NCI-H2081 treated with DMSO at 0.1 percent for 48 hours (cell line): ENCODE data around the gene GSTA3.
"Not testable (repeated sequence)": the region's sequence is repeated elsewhere in the genome, so short reads cannot be mapped to it uniquely, and the experiment has no call there.

Experiments
- DNase-seq: peaks from one replicate; lab custom pipeline; 2025; lab: John Stamatoyannopoulos, UW

The GSTA3 gene

DNA sequence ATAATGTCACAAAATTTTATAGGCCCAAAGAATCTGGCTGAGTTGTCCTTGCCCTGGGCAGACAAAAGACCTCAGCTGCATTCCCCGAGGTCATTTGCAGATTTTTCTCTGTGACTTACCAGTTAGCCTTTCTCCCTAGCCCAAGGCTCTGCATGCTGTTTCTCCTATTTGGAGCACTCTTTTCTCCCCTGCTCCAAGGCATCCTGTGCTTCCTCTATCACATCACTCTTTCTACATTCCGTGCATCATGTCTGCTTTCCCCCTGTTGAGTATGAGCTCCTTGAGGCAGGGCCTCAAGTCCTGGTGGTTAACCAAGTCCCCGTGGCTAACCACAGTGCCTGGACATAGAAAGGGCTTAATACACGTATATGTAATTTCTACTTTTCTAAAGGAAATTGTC lies 593 bp upstream of the GSTA3 start:
- DNase-seq: no peak

DNA sequence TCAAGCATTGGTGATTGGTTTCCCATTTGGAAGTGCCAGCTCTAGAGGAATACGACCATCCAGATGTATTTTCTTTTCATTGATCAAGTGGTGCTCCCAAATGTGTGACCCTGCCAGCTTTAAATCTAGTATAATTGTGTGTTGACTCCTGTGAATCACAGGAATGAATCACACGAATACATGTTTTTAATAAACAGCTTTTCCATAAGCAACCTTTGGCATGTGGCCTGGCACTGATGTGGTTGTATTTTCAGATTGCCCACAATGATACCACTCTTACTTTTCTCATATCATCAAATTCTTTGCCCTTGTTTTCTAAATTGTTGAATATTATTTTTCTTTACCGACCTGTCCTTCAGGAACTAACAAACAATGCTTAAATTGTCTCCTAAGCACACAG lies 367 bp downstream of the GSTA3 start:
- no peak for DNase-seq

DNA sequence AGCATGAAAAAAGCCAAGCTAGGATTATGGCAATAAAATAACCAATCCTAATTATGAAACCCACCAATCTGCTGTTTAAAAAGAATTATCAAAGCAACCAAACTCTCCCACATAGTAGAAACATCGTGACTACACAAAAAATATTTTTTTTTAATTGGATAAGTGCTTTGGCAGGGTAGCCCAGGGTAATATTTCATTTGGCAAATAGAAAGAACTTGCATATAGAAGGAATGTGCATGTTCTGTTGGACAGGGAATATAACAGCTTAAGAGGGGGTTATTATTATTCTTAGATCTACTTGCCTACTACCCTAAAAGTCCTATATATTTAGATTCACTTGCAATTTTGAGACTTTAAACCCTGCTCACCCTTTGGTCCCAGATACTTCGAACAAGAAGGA lies 972 bp downstream of the GSTA3 start:
- no peak for DNase-seq

DNA sequence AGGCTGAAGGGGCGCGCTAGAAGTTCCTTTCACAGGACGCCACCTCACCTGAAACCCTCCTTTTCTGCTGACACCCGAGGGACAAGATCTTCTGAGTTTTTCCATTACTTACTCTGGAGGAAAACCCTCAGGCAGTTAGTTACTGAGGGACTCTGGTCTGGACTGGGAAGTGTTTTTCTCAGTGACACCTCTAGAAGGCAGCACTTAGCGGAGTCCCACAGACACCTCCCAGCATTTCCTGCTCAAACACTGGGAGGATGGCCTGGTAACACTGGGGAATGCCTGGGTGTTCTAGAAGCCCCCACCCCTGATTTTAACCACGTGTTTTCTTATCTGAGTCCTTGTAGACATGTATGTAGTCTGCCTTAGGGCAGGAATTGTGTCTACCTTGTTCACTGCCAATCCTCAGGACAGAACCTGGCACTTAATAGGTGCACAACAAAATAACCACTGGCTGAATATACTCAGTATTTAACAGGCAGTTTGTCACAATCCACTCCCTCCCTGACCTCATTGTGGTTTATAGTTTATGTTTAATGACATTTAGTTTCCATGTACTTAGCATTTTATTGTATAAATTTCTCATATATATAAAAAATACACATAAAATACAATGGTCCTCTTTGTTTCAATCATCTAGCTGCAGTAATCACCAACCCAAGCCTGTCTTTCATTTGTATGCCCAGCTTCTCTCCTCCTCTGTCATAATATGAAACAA lies 4.8 kb downstream of the GSTA3 start:
- no peak for DNase-seq

DNA sequence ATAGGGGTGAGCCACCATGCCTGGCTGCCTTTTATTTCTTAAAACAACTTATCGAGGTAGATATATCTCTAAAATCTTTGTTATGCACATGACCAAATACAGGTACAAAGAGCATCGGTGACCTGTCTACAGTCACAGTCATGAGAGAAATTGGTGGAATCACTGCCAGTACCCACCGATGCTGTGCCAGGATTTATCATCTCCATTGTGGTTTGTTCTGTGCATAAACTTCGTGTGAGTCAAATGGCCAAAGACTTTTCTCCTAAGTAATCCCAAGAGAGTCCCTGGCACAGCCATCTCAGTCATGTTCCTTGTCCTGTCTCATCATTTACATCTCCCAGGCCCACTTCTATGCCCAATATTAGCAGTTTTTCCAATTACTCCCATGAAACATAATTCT lies 9.0 kb downstream of the GSTA3 start:
- no peak for DNase-seq

DNA sequence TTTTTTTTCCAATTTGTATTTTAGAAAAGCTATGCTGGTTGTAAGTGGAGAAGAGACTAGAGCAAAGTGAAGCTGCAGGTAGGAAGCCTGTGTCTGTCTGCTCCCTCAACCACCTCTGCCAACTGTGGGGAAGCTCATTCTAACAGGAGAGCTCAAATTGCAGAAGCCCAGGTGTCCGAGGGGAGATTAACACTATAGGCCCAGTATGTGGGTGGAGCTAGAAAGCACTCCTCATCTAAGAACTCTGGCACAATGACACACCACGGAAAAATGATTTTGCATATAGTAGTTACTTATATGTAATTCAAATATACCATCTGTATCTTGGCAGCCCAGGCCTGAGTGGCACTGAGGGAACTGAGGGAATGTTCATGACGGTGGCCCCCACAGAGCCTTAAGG lies 13.7 kb downstream of the GSTA3 start:
- not testable (repeated sequence) for DNase-seq

DNA sequence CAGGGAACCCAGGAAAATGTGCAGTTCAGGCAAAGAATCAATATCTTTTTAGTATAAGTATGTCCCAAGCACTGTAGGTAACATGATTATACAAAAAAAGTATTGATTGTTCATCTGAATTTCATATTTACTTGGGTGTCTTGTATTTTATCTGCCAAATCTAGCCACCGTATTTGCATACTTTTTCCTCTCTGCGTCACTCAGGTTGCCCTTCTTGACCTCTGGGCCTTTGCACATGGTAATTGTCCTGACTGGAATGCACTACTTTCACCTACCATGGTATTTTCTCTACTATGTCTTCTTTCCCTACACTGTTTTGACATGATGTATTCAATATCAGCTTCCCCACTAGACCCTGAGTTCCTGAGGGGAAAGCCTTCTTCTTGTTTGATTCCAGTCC lies 15.2 kb downstream of the GSTA3 start:
- no peak for DNase-seq

DNA sequence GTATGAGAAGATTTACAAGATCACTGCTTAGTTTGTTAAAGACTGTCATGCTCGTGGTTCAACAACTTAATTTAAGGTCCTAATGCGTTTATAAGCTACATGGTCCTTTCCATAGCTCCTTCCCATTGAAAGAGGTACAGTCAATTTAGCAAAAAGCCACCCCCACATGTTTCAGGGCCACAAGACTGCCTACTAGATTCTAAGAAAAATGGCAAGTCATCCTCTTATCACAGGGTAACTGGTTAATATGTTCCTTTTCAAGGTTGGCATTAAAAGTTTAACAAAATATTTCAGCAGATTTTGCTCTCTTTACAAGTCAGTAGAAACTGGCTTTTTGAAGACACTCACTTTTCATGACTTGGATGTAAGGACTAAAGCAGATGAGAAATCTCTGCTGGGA lies 15.7 kb downstream of the GSTA3 start:
- no peak for DNase-seq

DNA sequence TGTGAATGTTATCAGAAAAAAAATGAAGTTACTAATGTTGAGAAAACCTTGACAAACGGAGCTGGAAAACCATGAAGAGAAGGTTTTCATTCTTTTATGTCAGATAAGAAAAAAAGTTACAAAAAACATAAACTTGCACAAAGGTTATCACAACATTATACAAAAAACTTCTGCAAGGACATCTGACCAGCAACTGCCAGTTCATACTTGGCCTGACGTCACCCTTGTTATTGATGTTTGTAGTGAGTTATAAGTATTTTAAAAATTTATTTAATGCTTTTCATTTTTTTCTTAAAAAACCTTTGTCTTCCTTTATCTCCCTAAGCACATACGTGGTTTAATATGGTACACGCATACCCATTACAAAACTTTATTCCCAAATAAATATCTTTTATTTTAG lies 16.3 kb downstream of the GSTA3 start:
- DNase-seq: no peak

DNA sequence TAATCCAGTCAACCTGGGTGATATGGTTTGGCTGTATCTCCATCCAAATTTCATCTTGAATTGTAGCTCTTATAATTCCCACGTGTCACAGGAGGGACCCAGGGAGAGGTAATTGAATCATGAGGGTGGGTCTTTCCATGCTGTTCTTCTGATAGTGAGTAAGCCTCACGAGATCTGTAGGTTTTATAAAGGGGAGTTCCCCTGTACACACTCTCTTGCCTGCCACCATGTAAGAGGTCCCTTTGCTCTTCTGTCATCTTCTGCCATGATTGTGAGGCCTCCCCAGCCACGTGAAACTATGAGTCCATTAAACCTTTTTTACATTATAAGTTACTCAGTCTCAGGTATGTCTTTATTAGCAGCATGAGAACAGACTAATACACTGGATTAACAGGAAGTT lies 19.5 kb downstream of the GSTA3 start:
- no peak for DNase-seq

DNA sequence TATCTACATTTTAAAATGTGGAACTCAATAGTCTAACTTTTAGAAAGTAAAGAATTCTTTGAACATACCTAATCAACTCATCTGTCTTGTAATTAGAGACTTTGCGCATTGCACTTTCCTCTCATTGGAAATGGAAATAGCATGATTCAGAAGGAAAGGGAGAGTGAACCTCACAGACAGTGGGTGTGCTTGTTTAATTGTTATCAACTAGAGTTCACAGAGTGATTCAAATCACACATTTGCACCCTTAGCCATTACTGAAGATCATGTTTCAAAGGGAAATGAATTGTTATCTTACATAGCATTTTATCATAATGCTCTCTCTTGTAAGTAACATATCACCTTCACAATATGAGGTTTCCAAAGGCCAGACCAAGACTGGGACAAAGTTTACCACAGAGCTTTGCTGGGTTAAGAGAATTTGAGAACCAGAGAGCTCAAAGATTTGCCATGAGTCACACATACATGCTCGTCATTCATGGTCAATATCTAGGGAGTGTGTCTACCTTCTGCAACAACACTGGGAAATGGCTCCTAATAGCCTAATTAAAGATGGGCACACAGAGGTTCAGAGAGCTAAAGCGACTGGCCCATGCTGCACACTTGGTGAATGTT lies 21.5 kb downstream of the GSTA3 start:
- DNase-seq: no peak

DNA sequence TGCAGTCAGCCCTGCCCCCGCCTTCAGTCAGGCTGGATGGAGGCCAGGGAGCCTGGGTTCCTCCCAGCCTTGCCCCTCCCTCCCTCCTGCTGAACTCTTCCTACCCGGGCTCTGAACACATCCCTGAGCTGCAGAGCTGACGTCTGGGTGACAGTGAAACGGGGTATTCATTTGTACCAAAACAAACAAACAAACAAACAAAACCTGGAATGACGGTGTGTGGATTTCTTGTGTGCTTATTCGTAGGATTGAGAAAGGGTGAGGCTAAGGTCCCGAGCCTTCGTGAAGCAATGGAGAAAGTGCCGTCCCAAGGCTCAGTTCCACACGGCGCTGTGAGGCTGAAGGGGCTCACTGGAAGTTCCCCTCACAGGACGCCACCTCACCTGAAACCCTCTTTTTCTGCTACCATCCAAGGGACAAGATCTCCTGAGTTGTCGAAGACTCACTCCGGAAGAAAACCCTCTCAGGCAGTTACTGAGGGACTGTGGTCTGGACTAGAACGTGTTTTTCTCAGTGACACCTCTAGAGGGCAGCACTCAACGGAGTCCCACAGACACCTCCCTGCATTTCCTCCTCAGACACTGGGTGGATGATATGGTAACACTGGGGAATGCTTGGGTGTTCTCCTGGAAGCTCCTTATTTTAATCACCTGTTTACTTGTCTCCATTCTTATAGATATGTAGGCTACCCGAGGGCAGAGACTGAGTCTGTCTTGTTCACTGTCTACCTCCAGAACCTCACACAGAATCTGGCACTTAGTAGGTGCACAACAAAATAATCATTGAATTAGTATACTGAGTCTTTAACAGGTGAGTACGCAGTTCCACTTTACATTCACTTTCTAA lies 27.3 kb downstream of the GSTA3 start:
- peak; percentile 22 for DNase-seq

DNA sequence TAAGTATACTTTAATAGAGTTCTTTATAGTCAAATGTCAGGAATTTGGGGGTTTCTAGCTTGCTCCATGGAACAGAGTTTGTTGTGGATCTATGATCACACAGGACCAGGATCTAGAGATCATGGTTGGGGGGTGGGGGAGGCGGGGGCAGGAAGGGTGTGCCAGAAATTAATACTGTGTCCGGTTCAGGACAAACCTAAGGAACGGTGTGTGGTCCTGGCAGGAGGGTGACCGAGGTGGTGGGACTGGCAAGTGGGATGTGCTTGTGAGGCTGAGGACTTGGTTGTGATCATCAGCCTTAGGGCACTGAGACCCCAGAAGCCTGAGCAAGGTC lies 27.9 kb downstream of the GSTA3 start:
- DNase-seq: no peak

DNA sequence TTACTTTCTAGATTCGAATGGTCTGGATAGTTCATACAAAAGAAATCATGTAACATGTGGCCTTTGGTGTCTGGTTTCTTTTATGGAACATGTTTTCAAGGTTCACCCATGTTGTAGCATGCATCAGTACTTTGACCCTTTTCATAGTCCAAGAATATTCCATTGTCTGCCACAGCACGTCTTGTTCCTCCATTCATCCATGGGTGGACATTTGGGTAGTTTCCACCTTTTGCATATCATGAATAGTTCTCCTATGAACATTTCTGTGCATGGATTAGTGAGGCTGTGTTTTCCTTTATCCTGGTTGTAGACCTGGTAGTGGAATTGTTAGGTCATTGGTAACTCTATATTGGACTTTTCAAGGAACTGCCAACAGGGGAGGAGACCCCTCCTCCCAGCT lies 31.7 kb downstream of the GSTA3 start:
- DNase-seq: no peak

DNA sequence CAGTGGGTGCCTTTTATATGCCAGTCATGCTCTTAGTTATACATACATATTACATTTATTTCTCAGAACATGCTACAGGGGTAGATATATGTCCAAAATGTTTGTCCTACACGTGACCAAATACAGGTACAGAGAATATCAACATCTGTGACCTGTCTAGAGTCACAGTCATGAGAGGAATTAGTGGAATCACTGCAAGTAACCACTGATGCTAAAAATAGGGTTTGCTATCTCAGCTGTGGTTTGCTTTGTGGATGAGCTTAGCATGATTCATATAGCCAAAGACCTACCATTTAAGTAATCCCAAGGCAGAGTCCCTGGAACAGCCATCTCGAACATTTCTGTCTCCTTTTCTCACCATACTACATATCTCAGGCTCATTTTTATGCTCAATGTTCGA lies 32.3 kb downstream of the GSTA3 start:
- no peak for DNase-seq

DNA sequence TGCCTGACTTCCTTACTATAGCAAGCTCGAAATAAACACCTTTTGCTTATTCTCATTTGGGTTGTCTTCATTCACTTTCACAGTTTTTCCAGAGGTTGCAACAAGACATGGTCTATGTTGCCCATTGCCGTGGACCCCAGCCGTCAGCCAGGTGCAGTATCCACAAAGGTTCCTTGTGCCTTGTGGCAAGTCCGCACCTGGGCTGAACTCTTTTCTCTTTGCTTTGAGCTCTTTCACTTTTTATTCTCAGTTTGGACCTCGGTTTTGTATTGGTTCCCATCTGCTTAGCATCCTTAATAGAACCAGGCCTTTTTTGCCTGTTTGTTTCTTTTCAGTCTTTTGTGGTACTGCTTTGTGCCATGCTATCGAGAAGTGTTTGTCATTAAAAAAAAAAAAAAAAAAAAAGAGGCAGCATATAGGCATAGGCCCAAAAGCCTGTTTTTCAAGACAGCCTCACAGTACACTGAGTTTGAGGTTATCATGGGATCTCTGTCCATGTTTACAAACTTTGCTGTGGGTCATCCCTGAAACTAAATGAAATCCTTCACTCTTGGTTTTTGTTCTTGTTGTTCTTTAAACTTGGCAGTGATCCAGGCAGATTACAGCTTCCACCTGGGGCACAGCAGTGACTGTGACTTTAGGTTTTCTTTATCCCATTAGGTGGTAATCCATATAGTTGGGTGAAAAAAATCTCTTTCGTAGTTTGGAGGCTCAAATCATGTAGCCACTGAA lies 33.3 kb downstream of the GSTA3 start:
- no peak for DNase-seq

DNA sequence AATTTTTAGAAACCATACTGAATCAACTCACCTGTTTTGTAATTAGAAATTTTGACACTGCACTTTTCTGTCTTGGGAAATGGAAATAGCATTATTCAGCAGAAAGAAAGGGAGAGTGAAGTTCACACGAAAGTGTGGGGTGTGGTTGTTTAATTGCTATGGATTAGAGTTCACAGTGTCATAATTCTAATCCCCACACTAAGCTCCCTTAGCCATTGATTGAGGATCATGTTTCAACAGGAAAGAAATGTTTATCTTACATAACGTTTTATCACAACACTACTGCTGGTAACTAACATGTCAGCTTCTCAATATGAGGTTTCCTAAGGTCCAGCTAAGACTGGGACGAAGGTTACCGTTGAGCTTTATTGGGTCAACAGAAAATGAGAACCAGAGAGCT lies 37.5 kb downstream of the GSTA3 start:
- DNase-seq: no peak

DNA sequence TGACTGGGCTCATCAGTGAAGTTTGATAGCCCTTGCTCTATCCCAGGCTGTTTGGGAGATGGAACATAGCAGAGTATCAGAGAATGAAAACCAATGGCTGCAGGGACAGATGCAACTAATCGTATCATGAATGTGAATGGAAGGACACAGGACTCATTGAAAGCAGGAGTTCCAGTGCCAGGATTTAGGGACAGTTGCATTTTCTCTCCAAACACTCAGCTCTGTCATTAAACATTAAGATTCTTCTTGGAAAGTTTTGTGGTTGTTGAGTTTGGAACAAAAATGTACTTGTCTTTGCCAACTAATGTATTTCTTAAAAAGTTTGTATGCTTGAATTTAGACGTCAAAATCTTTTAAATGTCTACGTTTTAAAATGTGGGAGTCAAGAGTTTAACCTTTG lies 37.9 kb downstream of the GSTA3 start:
- DNase-seq: no peak

DNA sequence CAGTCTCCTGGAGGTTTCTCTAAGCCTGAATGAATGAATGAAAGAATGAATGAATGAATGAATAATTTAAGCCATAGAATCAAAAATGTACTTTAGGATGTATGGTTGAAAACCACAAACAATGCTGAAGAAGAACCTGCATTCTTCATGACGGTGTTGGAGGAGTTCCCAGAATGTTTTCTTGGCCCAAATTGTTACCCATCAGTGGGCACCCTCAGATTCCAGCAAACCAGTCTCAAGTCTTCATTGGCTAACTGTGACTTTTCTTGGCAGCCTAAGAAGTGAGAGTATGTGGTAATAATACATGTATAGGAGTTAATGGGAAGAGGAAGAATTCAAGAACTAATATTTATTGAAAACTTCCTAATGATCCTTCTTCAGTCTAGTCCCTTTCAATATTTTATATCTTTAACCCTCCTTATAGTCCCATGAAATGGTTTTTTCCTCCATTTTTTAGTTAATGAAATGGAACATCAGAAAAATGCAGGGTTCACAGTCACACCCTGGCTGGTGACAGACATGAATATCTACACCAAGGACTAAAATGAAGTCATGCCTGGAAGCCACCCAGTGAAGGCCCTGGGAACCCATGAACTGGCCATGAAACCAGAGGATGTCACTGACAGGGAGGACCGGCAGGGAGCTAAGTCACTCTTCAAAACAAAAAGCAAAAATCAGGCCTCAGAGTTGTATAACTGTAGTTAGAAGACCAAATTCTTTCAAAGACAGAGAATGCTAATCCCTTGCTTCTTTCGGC lies 39.0 kb downstream of the GSTA3 start:
- not testable (repeated sequence) for DNase-seq

DNA sequence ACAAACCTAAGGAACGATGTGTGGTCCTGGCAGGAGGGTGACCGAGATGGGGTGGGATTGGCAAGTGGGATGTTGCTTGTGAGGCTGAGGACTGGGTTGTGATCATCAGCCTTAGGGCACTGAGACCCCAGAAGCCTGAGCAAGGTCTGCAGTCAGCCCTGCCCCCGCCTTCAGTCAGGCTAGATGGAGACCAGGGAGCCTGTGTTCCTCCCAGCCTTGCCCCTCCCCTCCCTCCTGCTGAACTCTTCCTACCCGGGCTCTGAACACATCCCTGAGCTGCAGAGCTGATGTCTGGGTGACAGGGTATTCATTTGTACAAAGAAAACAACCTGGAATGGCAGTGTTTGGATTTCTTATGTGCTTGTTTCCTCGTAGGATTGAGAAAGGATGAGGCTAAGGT lies 40.6 kb downstream of the GSTA3 start:
- DNase-seq: not testable (repeated sequence)

DNA sequence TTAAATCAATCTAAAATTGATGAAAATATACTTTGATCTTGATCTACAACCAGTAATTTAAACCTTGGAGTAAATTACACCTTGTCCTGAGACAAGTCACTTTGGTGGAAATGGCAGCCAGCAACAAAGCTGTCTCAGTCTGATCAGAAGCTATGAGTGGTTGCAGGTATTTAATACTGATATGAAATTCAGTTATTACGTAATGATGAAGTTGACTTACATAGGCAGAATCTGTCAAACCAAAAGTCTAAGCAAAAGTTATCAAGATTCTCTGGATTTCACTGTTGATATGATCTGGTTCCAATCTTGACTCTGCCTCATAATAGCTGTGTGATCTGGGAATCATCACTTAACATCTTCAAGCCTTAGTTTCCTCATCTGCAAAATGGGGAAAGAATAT lies 41.3 kb downstream of the GSTA3 start:
- DNase-seq: no peak

DNA sequence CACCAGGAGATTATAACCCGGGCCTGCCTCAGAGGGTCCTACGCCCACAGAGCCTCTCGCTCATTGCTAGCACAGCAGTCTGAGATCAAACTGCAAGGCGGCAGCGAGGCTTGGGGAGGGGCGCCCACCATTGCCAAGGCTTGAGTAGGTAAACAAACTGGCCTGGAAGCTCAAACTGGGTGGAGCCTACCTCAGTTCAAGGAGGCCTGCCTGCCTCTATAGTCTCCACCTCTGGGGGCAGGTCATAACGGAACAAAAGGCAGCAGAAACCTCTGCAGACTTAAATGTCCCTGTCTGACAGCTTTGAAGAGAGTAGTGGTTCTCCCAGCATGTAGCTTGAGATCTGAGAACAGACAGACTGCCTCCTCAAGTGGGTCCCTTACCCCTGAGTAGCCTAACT lies 48.3 kb downstream of the GSTA3 start:
- not testable (repeated sequence) for DNase-seq
